Amniotic stem cell (primary cell): Measurements from ENCODE around the gene PRSS12.

Source experiments
- DNase-seq: peaks from one replicate; lab custom pipeline; 2025; lab: John Stamatoyannopoulos, UW

Gene PRSS12

DNA sequence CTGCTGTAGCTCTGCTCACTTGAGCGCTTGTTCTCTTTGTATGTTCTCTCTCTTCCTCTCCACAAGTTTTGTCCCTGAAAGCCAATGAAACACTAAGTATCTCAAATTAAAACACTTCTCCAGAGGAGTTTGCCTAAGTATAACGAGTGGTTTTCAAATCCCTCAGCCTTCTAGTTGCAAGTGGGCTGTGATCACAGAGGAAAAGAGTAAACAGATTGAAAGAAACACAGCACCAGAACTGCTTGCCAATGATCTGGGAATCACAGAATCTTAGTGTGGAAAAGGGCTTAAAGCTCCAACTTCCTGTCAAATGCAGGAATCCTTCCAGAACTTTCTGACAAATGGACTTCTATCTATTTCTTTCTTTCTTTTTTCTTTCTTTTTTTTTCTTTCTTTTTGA is 4.8 kb upstream of the PRSS12 start:
- no peak for DNase-seq

DNA sequence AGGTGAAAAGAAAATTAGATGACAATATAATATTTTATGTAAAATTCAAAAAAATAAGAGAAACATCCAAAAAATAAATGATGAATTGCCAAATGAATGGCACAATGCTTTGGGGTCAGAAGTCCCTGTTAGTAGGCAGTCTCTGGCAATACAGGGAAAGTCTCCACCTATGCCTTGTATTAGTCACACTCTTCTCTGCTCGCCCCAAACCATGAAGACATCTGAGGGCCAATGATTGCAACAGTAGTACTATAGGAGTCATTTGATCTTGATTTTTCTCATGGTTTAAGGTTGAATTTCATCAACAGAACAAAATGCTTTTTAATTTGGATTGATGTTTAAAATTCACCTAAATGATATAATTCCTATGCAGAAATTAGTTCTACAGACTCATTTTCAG is 3.9 kb upstream of the PRSS12 start:
- no peak for DNase-seq

DNA sequence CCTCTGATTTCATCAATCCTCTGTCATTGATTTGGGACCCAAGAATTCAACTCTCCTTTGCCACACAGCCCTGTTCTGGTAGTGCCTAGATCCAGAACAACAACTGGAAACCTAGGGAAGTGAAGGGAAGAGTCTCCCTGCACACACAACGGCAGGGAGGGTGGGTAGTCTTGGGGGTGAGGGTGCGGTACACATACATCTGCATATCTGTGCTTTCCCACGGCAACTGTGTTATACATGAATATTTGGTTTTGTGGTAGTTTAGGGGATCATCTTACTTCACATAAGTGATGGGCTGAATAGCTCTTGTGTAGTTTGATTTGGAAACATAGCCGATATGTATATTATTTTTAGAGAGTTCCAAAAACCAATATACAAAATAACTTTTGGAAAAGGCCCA is 3.3 kb upstream of the PRSS12 start:
- no peak for DNase-seq

DNA sequence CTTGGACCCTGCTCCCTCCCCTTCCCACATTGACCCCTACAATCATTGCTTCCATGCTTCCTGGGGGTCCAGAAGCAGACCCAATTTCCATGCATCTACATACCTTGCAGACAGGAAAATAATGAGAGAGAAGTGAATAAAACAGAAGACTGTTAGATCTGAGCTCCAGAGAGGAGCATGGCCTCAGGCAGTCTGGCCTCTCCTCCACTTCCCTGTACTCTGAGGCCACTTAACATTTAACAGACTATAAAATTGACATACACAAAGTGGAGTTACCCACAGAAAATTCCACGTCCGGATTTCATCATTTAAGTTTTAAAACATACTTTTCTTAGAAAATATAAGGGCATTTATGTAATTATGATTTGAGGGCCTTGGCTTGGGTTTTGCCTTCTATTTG is 2.1 kb upstream of the PRSS12 start:
- DNase-seq = no peak

DNA sequence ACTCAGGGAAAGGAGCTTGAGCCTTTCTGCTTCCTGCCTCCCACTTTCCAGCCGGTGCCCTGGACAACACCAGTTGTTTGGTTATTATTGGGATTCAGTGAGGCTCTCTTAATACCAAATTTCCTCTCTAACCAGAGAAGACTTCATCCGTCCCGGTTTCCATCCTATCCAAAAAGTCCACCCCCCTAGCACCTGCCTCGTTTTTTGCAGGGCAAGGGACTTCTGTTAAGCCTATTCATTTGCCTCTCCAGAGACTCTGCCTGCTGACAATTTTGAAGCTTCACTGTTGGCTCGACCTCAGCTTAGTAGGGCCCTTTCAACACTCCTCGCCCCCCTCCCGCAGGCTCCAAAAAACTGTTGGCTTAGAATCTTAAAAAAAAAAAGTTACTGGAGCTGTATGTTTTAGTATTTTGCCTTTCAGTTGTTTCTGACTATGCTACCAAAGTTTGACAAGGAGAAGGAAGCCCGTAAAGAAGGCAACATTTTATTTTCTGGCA is 779 bp upstream of the PRSS12 start:
- no peak for DNase-seq

DNA sequence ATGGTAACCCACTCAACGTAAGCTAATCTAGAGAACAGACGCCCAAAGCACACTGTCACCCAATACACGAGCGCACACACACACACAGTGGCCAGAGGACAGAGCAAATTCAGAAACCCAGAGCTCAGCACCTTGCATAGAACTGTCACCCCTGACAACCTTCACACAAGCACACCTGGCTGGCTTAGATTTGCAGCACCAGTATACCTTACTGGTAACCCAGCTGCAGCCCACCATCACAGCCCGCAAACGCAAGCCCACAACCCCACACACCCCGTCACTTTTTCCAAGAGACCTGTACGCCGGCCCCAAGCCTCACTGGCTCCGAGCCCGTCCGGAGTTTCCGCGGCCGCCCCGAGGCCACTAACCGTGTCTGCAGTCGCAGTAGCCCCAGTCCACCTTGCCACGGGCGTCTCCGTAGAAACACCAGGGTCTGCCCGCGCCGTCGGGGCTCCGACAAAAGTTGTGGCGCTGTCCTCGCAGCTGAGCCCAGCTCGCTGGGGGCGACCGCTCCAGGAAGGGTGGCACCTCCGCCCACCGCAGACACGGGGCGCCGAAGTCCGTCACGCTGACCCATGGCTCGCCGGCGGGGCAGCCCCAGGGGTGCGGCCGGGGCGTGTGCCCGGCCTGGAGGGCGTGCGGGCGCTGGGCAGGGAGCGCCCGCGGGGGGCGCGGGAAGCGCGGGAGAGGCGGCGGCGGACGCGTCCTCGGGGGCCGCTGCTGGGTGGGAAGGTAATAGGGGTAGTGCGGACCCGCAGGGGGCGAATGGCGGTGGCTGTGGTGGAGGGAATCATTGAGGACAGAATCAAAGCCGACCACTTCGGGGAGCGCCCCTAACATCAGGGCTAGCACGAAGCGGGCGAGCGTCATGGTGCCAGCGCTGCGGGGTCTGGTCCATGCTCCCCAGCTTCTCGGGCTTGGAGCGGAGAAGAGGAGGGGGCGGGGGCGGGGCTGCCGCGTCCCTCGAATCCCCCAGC is 664 bp downstream of the PRSS12 start:
- no peak for DNase-seq

DNA sequence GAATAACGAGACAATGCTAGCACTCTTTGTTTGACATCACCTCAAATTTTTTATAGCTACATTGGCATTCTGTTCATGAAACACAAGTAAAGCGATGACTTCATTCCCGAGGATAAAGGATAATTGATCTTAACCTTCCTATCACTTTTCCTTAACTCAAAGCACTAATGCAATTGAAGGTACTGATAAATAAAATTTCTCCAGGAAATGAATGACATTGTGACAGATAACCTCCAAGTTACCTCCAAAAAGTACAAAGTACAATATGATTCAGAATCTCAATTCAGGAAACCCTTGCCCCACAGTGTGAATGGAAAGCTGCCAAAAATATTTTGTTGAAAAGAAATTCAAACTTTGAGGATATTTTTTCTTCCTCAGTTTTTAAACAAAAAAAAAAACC is 1.8 kb downstream of the PRSS12 start:
- DNase-seq = no peak

DNA sequence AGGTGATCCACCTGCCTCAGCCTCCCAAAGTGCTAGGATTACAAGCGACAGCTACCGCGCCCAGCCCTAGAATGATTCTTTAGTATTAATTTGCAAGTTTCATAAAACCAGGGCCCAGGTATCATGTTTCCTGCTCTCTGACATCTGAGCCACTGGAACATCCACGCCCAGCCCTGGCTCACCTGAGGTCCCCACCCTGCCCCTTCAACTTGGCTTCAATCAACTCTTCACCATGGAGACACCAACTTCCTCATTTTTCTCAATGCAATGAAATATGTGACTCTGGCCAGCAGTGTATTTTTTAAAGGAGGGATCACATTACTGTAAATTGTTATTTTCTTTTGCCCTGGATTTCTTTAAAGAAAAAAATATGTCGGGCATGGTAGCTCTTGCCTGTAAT is 3.9 kb downstream of the PRSS12 start:
- no peak for DNase-seq

DNA sequence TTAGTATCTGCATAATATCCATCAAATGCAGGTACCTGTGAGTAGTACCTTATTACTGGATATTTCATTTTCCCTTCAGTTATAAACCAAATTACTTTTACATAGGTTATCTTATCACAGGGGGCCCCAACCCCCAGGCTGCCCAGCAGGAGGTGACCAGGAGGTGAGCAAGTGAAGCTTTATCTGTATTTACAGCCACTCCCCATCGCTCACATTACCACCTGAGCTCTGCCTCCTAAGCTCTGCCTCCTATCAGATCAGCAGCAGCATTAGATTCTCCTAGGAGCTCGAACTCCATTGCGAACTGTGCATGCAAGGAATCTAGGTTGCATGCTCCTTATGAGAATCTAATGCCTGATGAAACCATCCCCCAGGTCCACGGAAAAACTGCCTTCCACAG is 6.3 kb downstream of the PRSS12 start:
- no peak for DNase-seq

DNA sequence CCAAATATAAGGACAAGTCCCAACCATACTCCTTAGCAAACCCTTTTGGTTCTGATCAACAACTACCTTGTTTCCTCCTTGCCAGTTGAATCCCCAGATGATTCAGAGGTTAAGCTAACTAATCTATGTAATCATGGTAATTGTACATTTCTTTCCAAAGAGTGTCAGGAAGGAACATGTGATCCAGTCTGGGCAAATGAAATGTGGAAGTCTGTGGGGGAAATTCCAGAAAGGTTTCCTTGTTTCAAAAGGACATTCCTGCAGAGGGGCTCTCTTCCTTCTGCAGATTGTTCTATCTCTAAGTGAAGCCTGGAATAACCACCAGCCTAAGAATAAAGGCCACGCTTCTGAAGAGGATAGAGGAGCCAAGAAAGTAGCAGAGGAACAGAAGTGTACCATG is 7.0 kb downstream of the PRSS12 start:
- DNase-seq = no peak

DNA sequence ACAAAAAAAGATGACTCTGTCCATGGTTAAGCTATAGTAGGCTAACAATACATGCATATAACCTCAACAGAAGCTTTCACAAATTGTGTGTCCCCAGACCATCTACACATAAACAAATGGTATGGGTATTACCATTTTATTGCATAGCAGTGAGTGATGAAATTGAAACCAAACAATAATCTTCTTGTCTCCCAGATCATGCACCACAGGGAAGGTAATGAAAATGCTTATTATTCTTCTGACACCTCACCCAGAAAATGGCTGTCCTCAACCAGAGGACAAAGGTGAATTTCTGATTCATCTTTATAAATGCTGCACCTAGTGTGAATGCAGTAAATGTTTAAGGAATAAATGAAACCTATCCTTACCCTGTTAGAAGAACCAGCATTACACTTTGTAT is 8.0 kb downstream of the PRSS12 start:
- DNase-seq = no peak

DNA sequence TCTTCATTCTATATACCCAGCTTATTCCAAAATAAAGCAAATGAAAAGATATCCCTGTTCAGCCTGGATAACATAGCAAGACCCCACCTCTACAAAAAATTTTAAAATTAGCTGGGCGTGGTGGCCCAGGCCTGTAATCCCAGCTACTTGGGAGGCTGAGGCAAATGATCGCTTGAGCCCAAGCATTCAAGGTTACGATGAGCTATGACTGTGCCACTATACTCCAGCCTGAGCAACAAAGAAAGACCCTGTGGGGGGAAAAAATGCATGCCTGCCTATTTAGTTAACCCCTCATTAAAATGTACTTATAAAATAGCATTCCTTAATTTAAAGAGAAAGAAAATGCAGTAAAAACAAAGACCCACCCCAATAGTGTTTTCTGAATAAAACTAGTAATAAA is 9.3 kb downstream of the PRSS12 start:
- DNase-seq = no peak

DNA sequence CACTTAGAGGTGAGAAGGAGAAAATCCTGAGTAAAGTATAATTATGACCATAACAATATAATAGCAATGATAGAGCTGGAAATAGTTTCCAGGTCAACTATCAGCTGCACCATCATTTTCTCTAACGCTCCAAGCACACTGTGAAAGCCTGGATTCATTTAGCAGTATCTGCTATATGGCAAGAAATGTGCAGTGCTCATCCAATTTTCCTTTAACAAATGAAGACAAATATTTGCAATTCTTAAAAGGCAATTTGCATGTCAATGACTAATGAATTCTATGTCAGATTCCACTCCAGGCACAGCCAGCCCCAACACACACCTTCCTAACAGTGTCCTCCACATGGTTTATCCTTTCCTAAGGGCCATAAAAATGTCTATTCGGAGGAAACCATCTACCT is 12.7 kb downstream of the PRSS12 start:
- DNase-seq = no peak

DNA sequence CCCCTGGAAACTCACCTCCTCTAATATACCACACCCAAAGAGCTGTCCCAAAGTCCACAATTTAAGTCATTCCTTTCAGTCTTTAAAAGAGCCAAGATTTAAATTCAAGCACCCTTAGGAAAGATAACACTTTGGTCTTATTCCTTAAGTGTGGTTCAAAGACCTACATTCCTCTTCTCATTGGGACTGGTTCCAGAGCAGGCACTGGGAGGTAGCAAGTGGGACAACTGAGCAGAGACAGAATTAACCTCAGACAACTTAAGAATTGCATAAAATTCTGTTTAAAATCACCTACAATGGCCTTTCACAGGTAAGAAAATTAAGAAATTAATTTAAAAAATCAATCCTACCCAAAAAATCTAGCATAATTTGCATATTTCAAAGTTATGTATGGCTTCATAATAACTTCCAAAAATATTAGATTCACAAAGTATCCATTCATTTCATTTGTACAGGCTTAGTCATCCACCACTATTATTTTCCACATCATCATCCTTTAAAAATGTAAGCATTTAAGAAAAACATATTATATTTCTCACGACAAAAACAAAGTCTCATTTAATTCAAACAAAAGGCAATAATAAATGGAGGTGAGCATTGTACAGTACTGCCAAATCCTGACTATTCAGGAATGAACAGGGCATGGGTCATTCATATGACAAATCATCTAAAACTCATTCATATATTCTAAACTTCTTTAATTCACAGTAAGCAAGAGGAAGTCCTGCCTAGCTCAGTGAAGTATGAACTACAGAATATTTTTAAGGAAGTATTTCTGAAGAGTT is 13.6 kb downstream of the PRSS12 start:
- DNase-seq = no peak

DNA sequence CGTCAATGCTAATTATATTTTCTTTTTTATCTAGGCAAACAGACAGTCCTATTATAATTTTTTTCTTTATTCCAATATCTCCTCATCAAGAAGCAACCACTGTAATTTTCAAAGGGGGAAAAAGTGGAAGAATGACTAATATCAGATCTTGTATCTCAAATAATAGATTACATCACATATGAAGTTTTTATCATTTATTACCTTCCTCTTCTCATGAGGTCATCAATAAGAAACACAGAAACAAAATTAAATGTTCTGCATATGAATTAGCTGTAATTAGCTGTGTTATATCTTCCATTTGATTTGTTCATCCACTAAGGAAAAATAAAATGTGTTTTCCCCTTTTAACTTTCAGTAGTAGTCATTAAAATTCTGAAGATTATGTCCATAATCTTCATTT is 14.3 kb downstream of the PRSS12 start:
- no peak for DNase-seq

DNA sequence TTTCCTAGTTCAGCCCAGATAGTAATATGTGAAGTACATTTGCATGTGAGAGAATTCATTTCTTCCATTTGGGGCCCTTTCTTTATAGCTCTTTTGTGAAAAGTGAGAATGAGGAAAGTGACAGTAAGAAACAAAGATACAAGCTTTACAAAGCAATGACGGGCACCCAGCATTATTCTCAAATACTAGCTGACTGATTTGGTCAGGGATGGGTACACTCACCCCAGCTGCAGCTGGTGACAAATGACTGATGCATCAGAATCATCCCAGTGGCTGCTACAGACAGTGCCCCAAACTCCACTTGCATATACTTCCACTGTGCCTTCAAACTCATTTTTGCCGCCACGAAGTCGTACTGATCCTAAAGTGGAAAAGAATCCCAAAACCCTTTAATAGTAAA is 14.8 kb downstream of the PRSS12 start:
- DNase-seq = no peak

DNA sequence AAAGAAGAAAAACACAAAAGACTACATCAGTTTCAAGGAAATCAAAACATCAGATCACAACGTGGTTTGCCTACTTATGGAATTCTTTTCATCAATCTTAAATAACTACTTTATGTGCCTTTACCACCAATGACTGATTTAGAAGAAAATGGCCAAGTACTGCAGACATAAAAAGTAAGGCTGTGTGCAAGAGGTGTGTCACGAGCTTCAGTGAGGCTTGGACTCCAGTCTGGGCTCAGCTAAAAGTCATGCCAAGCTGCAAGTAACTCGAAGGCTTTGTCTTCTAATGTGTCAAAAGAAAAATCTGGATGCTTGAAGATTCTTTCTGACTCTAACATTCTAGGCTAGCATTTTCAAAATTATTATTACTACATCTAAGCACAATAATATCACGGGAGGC is 17.0 kb downstream of the PRSS12 start:
- DNase-seq = no peak

DNA sequence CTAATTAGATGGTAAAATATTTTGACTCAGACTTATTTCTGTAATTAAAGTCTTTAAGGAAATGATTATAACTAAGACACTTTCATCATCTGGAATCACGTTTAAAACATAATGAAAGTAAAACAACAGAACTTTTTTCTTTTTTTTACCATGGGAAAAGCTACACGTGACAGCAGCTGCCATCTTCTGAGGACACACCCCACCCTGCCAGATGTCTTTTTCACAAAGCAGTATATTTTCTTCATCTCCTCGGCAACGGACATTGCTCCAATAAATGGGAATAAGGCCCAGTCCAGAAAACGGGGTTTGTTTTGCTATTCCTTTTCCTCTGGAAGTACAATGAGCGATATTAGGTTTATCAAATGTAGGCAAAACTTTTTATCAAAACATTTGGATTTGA is 17.5 kb downstream of the PRSS12 start:
- DNase-seq = no peak

DNA sequence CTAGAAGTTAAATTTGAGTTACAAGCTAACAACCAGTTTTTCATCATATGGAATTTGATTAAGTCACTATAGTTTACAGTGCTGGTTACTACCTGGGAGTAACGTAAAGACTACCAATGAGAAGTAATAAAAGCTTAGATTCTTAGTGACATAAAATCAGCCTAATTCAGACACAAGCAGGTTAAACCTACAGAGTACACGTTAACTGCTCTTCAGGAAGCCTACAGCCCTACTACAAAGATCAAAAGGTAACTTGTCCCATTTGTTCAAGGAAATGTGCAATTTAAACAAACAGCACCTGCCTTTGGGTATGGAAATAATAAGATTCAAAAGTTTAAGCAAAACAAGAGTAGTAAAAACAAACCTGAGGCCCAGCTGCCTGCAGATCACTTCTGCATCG is 21.5 kb downstream of the PRSS12 start:
- DNase-seq = no peak

DNA sequence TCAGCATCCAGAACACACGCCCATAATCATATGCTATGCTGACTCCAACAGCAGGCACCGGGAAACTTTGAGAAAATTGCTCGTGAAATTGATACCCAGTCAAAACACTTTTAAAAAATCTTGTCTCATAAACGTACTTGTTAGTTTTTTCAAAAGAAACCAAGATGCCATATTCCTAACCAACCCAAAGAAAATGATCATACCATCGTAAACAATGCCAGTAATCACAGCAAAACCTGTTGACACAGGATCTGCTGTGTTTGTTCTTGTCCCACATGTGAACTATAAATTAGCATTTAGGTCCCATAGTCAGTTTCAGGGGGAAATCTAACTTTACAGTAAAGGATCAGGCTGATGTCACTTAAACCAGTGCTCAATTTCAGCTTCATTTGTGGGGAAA is 23.0 kb downstream of the PRSS12 start:
- no peak for DNase-seq

DNA sequence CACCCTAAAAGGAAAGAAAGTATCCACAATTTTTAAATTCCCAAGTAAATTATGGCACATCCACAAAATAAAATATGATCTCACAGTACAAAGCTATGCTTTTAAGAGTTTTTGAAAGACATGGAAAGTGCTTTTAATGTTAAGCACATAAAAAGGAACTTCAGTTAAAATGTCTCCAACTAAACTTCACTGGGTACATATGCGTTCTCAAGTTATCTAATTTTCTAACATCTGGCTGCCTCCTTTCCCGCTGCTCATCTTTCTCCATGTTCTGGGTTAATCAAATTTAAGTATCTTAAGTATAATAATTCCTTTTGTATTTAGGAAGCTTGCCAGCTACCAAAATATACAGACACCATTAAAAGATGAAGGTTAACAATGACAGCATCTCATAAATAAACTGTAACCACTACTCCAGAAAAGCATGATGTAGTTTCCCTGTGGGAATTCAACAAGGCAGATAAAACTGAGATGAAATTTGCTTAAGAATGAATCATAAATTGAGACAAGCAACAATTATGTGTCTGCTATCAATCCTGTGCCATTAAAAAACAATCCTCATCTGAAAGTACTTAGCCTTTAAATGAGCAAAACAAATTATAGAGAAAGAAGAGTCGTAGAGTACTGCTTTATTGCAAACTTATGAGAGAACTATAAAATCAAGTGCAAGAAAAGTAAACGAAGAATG is 25.1 kb downstream of the PRSS12 start:
- no peak for DNase-seq

DNA sequence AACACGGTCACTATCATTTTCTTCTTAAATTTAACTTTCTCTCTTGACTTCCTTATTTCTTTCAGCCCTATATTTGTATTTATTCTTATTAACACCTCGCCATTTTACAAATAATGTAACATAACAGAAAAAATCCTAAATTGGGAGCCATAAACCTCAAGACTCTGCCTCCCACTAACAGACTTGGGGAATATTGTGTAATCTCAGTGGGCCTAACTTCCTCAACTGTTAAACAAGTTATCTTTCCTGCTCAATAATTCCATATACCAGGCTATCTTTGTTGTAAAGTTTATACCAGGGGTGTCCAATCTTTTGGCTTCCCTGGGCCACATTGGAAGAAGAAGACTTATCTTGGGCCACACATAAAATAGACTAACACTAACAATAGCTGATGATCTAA is 26.2 kb downstream of the PRSS12 start:
- DNase-seq = no peak

DNA sequence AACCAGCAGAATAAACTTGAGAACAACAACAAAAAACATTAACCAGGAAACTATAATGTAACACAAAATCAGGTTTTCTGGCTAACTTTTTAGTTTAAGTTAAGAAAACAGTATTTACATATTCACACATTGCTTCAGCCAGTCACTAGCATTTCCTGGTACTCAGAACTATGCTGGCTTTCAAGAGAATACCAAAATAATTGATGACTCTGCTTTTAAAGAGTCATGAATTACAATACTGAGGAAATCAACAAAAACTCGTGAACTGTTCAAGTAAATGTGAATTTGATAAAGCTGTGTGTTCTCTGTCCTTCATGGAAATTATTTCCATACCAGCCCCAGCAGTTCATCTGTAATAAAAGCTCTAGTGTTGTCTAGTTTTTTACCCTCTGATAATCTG is 27.4 kb downstream of the PRSS12 start:
- DNase-seq = no peak
